HepG2 (cell line): ENCODE results near the gene MAT2A. TPM values are rescaled to one million over a fixed set of nuclear protein-coding genes. Genes with fewer than 3 reads are reported as not detected.

Experiments
- ATM ChIP-seq: fragments of 450-650 bp; IDR thresholded peaks from 2 replicates; pipeline ENCODE4 v1.7.1; 2017; ENCODE audit warnings: mild to moderate bottlenecking, borderline replicate concordance
- CCDC6 ChIP-seq: sonication (generic); formaldehyde crosslinking; IDR thresholded peaks from 2 replicates; pipeline ENCODE4 v1.8.1; 2022; ENCODE audit warnings: mild to moderate bottlenecking, missing genetic modification reagents, moderate library complexity
- HMGA1 ChIP-seq: sonication (generic); formaldehyde crosslinking; conservative IDR thresholded peaks from 2 replicates; pipeline ENCODE4 v1.4.0; 2020; ENCODE audit warnings: missing genetic modification reagents
- HNF4A ChIP-seq: sonication (generic); formaldehyde crosslinking; IDR thresholded peaks from 2 replicates; pipeline ENCODE4 v1.4.0; 2020; ENCODE audit warnings: missing genetic modification reagents
- HNRNPUL1 ChIP-seq: fragments of 200-400 bp; formaldehyde crosslinking; IDR thresholded peaks from 2 replicates; pipeline ENCODE4 v1.6.1; 2017; ENCODE audit warnings: low read depth, mild to moderate bottlenecking, low read length, moderate library complexity
- HOXA9 ChIP-seq: sonication (generic); formaldehyde crosslinking; IDR thresholded peaks from 2 replicates; pipeline ENCODE4 v1.8.1; 2022; ENCODE audit warnings: missing genetic modification reagents, mild to moderate bottlenecking, moderate library complexity, borderline replicate concordance
- JARID2 ChIP-seq: sonication (generic); formaldehyde crosslinking; IDR thresholded peaks from 2 replicates; pipeline ENCODE4 v1.8.1; 2023; ENCODE audit warnings: missing genetic modification reagents, inconsistent platforms; ENCODE audit not compliant: insufficient replicate concordance
- SKI ChIP-seq: fragments of 450-650 bp; IDR thresholded peaks from one replicate; pipeline ENCODE4 v1.6.1; 2018; ENCODE audit warnings: mild to moderate bottlenecking; ENCODE audit not compliant: partially characterized antibody
- SMAD1 ChIP-seq: sonication (generic); formaldehyde crosslinking; IDR thresholded peaks from 2 replicates; pipeline ENCODE4 v1.4.0; 2020; ENCODE audit warnings: missing genetic modification reagents, low read depth, mild to moderate bottlenecking, borderline replicate concordance
- TFE3 ChIP-seq: IDR thresholded peaks from 2 replicates; pipeline ENCODE4 v1.6.1; 2016
- ZFP36L2 ChIP-seq: sonication (generic); formaldehyde crosslinking; IDR thresholded peaks from 2 replicates; pipeline ENCODE4 v1.4.0; 2020; ENCODE audit warnings: missing genetic modification reagents
- ZNF180 ChIP-seq: sonication (generic); formaldehyde crosslinking; IDR thresholded peaks from 2 replicates; pipeline ENCODE4 v1.4.0; 2020; ENCODE audit warnings: low read depth, missing genetic modification reagents, borderline replicate concordance
- ZNF232 ChIP-seq: sonication (generic); formaldehyde crosslinking; IDR thresholded peaks from 2 replicates; pipeline ENCODE4 v1.4.0; 2020; ENCODE audit warnings: missing genetic modification reagents, borderline replicate concordance
- ZNF510 ChIP-seq: sonication (generic); formaldehyde crosslinking; IDR thresholded peaks from 2 replicates; pipeline ENCODE4 v1.4.0; 2020; ENCODE audit warnings: low read depth, mild to moderate bottlenecking, missing genetic modification reagents
- ZNF703 ChIP-seq: sonication (generic); formaldehyde crosslinking; IDR thresholded peaks from 2 replicates; pipeline ENCODE4 v1.5.1; 2020; ENCODE audit warnings: missing genetic modification reagents, mild to moderate bottlenecking, moderate library complexity, borderline replicate concordance
- ZSCAN20 ChIP-seq: sonication (generic); formaldehyde crosslinking; IDR thresholded peaks from 2 replicates; pipeline ENCODE4 v1.4.0; 2020; ENCODE audit warnings: missing genetic modification reagents, mild to moderate bottlenecking, borderline replicate concordance
- polyA plus RNA-seq, 8 experiments: library from polyadenylated mRNA; depleted of rRNA in 3 of 8; stranded (reverse) in 7 of 8; unstranded in 1 of 8; fragments of >200 nt; fragmentation: Illumina TruSeq in 4 of 8; extraction: Trizol in 4 of 8; gene quantifications; 2 replicates each; pipeline versions ENCODE4 v1.2.1 to v1.2.3, GENCODE V29; 2011 to 2016; ENCODE audit warnings: low read depth in 4 of 8, missing spikeins in 1 of 8, mixed read lengths in 1 of 8; ENCODE audit not compliant: insufficient read depth in 1 of 8
- total RNA-seq, 5 experiments: library from RNA; depleted of rRNA; stranded (reverse); fragments of >200 nt; fragmentation: Illumina TruSeq; extraction: Trizol; gene quantifications; 2 replicates each; pipeline ENCODE4 v1.2.3, GENCODE V29; 2016; ENCODE audit warnings: low read depth in 1 of 5
- TF ChIP-seq, protein P1 (sequence below): sonication (generic); formaldehyde crosslinking; IDR thresholded peaks from 2 replicates; pipeline ENCODE4 v1.4.0; 2020; ENCODE audit warnings: missing genetic modification reagents

The MAT2A gene
- total and polyA plus RNA-seq, 2 of the 13 experiments (the other 11 are each of a cell fraction or from before 2014, with no cell fraction given): 155 to 331 TPM

- no peak for TF ChIP-seq ZSCAN20 (CRISPR knock-in tag)
- TF ChIP-seq ATM: no peak
- TF ChIP-seq HNRNPUL1: no peak
- no peak for TF ChIP-seq ZNF703
- TF ChIP-seq HOXA9 (CRISPR knock-in tag): no peak
- TF ChIP-seq CCDC6: peak; percentile 58; the same call in 1 of the 2 replicates
- peak; percentile 10 for TF ChIP-seq SKI
- no peak for TF ChIP-seq ZNF180
- peak; percentile 47; the same call in 1 of the 2 replicates for TF ChIP-seq HNF4A (CRISPR knock-in tag)
- no peak for TF ChIP-seq TFE3 (CRISPR knock-in tag)
- TF ChIP-seq HMGA1: no peak
- no peak for TF ChIP-seq SMAD1
- no peak for TF ChIP-seq JARID2
- no peak for TF ChIP-seq ZFP36L2 (CRISPR knock-in tag)
- TF ChIP-seq, protein P1, sequence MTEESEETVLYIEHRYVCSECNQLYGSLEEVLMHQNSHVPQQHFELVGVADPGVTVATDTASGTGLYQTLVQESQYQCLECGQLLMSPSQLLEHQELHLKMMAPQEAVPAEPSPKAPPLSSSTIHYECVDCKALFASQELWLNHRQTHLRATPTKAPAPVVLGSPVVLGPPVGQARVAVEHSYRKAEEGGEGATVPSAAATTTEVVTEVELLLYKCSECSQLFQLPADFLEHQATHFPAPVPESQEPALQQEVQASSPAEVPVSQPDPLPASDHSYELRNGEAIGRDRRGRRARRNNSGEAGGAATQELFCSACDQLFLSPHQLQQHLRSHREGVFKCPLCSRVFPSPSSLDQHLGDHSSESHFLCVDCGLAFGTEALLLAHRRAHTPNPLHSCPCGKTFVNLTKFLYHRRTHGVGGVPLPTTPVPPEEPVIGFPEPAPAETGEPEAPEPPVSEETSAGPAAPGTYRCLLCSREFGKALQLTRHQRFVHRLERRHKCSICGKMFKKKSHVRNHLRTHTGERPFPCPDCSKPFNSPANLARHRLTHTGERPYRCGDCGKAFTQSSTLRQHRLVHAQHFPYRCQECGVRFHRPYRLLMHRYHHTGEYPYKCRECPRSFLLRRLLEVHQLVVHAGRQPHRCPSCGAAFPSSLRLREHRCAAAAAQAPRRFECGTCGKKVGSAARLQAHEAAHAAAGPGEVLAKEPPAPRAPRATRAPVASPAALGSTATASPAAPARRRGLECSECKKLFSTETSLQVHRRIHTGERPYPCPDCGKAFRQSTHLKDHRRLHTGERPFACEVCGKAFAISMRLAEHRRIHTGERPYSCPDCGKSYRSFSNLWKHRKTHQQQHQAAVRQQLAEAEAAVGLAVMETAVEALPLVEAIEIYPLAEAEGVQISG (CRISPR knock-in tag): peak; percentile 72
- no peak for TF ChIP-seq ZNF232 (CRISPR knock-in tag)
- TF ChIP-seq ZNF510 (CRISPR knock-in tag): 0 out of 2 replicates have a peak, but pooled peaks have one; percentile 45
These were observed 51.2 kb downstream of the MAT2A start (continued) for GRCh38 chr2:85589982-85590791.
